SK-N-SH (cell line): Measurements from ENCODE around the gene ATP11B.

ENCODE experiments used
- CHD2 ChIP-seq: fragments of 150-350 bp; IDR thresholded peaks from 2 replicates; pipeline ENCODE4 v1.6.1; 2018; ENCODE audit warnings: low read length; ENCODE audit not compliant: partially characterized antibody
- CTCF ChIP-seq: fragments of 200-600 bp; sonication (generic); IDR thresholded peaks from 2 replicates; pipeline ENCODE4 v1.6.1; 2017; ENCODE audit warnings: antibody characterized with exemption, mild to moderate bottlenecking, moderate library complexity
- EP300 ChIP-seq, 2 experiments: IDR thresholded peaks; 2 replicates each; pipeline versions ENCODE4 v1.4.0 to v1.6.1; 2012; ENCODE audit warnings: borderline replicate concordance in 1 of 2, low read depth in 1 of 2, low read length in 1 of 2
- EZH2phosphoT487 ChIP-seq: fragments of 200-600 bp; sonication (generic); IDR thresholded peaks from 2 replicates; pipeline ENCODE4 v1.6.1; 2017; ENCODE audit warnings: low read depth, mixed run types, mild to moderate bottlenecking, antibody characterized with exemption, moderate library complexity, borderline replicate concordance
- FOXM1 ChIP-seq: IDR thresholded peaks from 2 replicates; pipeline ENCODE4 v1.4.0; 2012; ENCODE audit warnings: low read depth, mild to moderate bottlenecking
- GABPA ChIP-seq: IDR thresholded peaks from 2 replicates; pipeline ENCODE4 v1.4.0; 2012; ENCODE audit warnings: low read depth, mild to moderate bottlenecking
- IRF3 ChIP-seq: fragments of 150-350 bp; IDR thresholded peaks from 2 replicates; pipeline ENCODE4 v1.6.1; 2016; ENCODE audit warnings: mild to moderate bottlenecking, low read depth, low read length
- JUND ChIP-seq: IDR thresholded peaks from 2 replicates; pipeline ENCODE4 v1.4.0; 2012
- PBX3 ChIP-seq: IDR thresholded peaks from 2 replicates; pipeline ENCODE4; 2012
- POLR2AphosphoS5 ChIP-seq: IDR thresholded peaks from 2 replicates; pipeline ENCODE4 v1.6.1; 2012; ENCODE audit warnings: low read depth, low read length
- TEAD4 ChIP-seq: IDR thresholded peaks from 2 replicates; pipeline ENCODE4 v1.4.0; 2012; ENCODE audit warnings: mild to moderate bottlenecking, borderline replicate concordance; ENCODE audit not compliant: insufficient read depth
- USF2 ChIP-seq: fragments of 150-350 bp; IDR thresholded peaks from 2 replicates; pipeline ENCODE4 v1.6.1; 2017; ENCODE audit warnings: antibody characterized with exemption, low read length, low read depth, borderline replicate concordance
- YY1 ChIP-seq: IDR thresholded peaks from 2 replicates; pipeline ENCODE4 v1.4.0; 2012; ENCODE audit warnings: low read depth, mild to moderate bottlenecking

- TF ChIP-seq EP300 (IDR thresholded peaks at IDR 0.05; ENCODE audit: borderline replicate concordance in 1 of 2, low read depth in 1 of 2, low read length in 1 of 2) (no peak), FOXM1 (no peak), TEAD4 (no peak), EZH2phosphoT487 (no peak), USF2 (no peak), POLR2AphosphoS5 (no peak), CHD2 (no peak), CTCF (no peak), GABPA (no peak), PBX3 (no peak), YY1 (no peak), IRF3 (no peak), JUND (no peak)
Observed at GRCh38 chr3:182919866-182920357, 126.6 kb downstream of the ATP11B start.
